ENCODE results near the gene GAN. TPM values are rescaled to one million over a fixed set of nuclear protein-coding genes. Genes with fewer than 3 reads are reported as not detected.

Gene GAN
- total and polyA plus RNA-seq, 2 of the 4 experiments (the other 2 are of a cell fraction): 1.1 to 5.7 TPM

DNA sequence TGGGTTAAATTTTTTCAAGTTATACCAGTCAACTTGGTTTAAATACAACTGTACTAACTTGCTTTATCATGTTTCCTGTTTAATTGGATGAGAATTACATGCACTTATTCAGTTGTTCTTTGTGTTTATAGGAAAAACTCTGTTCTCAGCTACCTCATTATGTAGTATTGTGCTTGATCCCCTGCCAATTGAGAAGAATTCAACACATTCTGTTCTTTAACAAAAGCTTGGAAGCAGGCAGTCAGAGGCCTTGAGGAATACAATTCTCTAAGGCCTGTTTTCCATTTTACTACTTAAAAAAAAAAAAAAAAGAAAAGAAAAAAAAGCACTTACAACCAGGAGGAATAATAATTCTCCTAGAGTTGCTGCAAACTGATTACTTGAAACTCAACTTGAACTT, 69.2 kb downstream of the GAN start:
- H3K56ac ChIP-seq (ENCODE audit: extremely low read depth, insufficient read depth, low read length): no peak overlapping the region
- H4K20me1 ChIP-seq (ENCODE audit: insufficient read depth, low read length): no peaks in the 10 kb centered on the region; the same call in 1 of the 2 replicates
- H4K5ac ChIP-seq (ENCODE audit: low read depth, low read length): no peak overlapping the region
- H2AK5ac ChIP-seq (ENCODE audit: low read depth, low read length): no peak overlapping the region
- no peak overlapping the region for H2BK15ac ChIP-seq (ENCODE audit: low read depth, low read length)
- no peak overlapping the region for H3K4ac ChIP-seq (ENCODE audit: low read depth, low read length)
- no peak overlapping the region for H3K18ac ChIP-seq (ENCODE audit: low read depth, low read length)
- no peaks in the 10 kb centered on the region for H3K4me1 ChIP-seq (ENCODE audit: control insufficient read depth, insufficient read depth, low read length)
- no peak overlapping the region for H3K4me2 ChIP-seq (ENCODE audit: low read depth, low read length)
- POLR2A ChIA-PET (ENCODE audit: unreplicated experiment): no interaction called here
- H2AK9ac ChIP-seq (replicated peaks; ENCODE audit: low read depth, low read length, poor library complexity): no peak overlapping the region
- no peak overlapping the region for H3K27ac ChIP-seq (ENCODE audit: insufficient read depth, low read length)
- BruUV-seq (replicated peaks): no TSS peak
- TF ChIP-seq NFE2L2 (IDR thresholded peaks at IDR 0.05; ENCODE audit: low read depth, low read length): no peak
- TF ChIP-seq RCOR1 (IDR thresholded peaks at IDR 0.05; ENCODE audit: insufficient replicate concordance, low read length): no peak
- TF ChIP-seq, protein P1, sequence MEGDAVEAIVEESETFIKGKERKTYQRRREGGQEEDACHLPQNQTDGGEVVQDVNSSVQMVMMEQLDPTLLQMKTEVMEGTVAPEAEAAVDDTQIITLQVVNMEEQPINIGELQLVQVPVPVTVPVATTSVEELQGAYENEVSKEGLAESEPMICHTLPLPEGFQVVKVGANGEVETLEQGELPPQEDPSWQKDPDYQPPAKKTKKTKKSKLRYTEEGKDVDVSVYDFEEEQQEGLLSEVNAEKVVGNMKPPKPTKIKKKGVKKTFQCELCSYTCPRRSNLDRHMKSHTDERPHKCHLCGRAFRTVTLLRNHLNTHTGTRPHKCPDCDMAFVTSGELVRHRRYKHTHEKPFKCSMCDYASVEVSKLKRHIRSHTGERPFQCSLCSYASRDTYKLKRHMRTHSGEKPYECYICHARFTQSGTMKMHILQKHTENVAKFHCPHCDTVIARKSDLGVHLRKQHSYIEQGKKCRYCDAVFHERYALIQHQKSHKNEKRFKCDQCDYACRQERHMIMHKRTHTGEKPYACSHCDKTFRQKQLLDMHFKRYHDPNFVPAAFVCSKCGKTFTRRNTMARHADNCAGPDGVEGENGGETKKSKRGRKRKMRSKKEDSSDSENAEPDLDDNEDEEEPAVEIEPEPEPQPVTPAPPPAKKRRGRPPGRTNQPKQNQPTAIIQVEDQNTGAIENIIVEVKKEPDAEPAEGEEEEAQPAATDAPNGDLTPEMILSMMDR (conservative IDR thresholded peaks at IDR 0.05; ENCODE audit: low read depth, low read length): no peak
- TF ChIP-seq, protein P2, sequence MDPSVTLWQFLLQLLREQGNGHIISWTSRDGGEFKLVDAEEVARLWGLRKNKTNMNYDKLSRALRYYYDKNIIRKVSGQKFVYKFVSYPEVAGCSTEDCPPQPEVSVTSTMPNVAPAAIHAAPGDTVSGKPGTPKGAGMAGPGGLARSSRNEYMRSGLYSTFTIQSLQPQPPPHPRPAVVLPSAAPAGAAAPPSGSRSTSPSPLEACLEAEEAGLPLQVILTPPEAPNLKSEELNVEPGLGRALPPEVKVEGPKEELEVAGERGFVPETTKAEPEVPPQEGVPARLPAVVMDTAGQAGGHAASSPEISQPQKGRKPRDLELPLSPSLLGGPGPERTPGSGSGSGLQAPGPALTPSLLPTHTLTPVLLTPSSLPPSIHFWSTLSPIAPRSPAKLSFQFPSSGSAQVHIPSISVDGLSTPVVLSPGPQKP (IDR thresholded peaks at IDR 0.05; ENCODE audit: borderline replicate concordance, low read depth, low read length): no peak
- DNase-seq (peak; percentile 12), ATAC-seq (ENCODE audit: low read depth) (no peak)
- H3K9me3 ChIP-seq (ENCODE audit: control insufficient read depth, insufficient read depth, low read length): no peaks in the 10 kb centered on the region
- H3K27me3 ChIP-seq (ENCODE audit: control insufficient read depth, insufficient read depth, low read length): no peaks in the 10 kb centered on the region
- H2BK120ac ChIP-seq (ENCODE audit: low read depth, low read length): no peak overlapping the region
- no peaks in the 10 kb centered on the region for H3K79me1 ChIP-seq (ENCODE audit: low read depth in 1 of 2, low read length in 2 of 2)
- no peak overlapping the region for H3K9ac ChIP-seq (ENCODE audit: low read depth, low read length)
- no peak overlapping the region for H2BK5ac ChIP-seq (ENCODE audit: low read depth, low read length, poor library complexity, severe bottlenecking)
- H3K9me1 ChIP-seq (ENCODE audit: insufficient read depth, low read length): peaks cover 3% of the 10 kb centered on the region; the same call in 1 of the 2 replicates
- H3K36me3 ChIP-seq (ENCODE audit: control insufficient read depth, insufficient read depth, low read length): no peaks in the 10 kb centered on the region
- H3K14ac ChIP-seq (replicated peaks; ENCODE audit: low read depth, low read length): no peak overlapping the region
- H4K91ac ChIP-seq (ENCODE audit: insufficient read depth, low read depth, low read length): no peak overlapping the region
- no peak overlapping the region for H2BK20ac ChIP-seq (ENCODE audit: low read depth, low read length)
- H3K4me3 ChIP-seq (ENCODE audit: insufficient read depth, low read depth, low read length): no peak overlapping the region
- in situ Hi-C loops (cut with MboI; ENCODE audit: low sequenced_read_pairs) (no loop called here), intact Hi-C loops (cut with micrococcal nuclease) (no loop called here), dilution Hi-C loops (cut with HindIII; ENCODE audit: low sequenced_read_pairs, unreplicated experiment) (no loop called here)
- H2AFZ ChIP-seq (replicated peaks; ENCODE audit: low read length, poor library complexity): no peak overlapping the region
- no peak overlapping the region for H4K8ac ChIP-seq (ENCODE audit: low read depth in 2 of 2, low read length in 2 of 2)
- CTCF ChIA-PET: no interaction called here
- H3K23ac ChIP-seq (ENCODE audit: low read depth, low read length): no peak overlapping the region

Measured in IMR-90 (cell line).